PC-9 (cell line): ENCODE data around the gene LKAAEAR1. TPM values are rescaled to one million over a fixed set of nuclear protein-coding genes. Genes with fewer than 3 reads are reported as not detected.

Experiments
- BruUV-seq: library from RNA; stranded (reverse); fragments of 400-500 nt; replicated peaks from 2 replicates; lab custom pipeline; 2021; lab: Mats Ljungman, UMichigan
- CTCF ChIA-PET: fragments of 300-600 bp; sonication (Branson Sonifier 250); formaldehyde crosslinking; loops from one replicate; lab custom pipeline; 2022; ENCODE audit warnings: antibody characterized with exemption; lab: Charles Lee
- POLR2A ChIA-PET: fragments of 300-600 bp; sonication (Branson Sonifier 250); formaldehyde crosslinking; loops from one replicate; lab custom pipeline; 2022; ENCODE audit warnings: antibody characterized with exemption; ENCODE audit not compliant: unreplicated experiment; lab: Charles Lee
- DNase-seq, 2 experiments: peaks; one replicate each; pipeline versions ENCODE4 v3.0.0 to v3.0.0-alpha.2; 2015 to 2022; ENCODE audit warnings: mixed read lengths in 1 of 2
- H2AFZ ChIP-seq: fragments of 200-600 bp; sonication (generic); 2 replicates; pipeline ENCODE4 v1.8.1; 2017; ENCODE audit warnings: antibody characterized with exemption
- H3F3A ChIP-seq: fragments of 200-600 bp; sonication (generic); 2 replicates; pipeline ENCODE4 v1.8.1; 2017; ENCODE audit warnings: antibody characterized with exemption, mild to moderate bottlenecking, low read depth; ENCODE audit not compliant: insufficient read depth
- H3K27ac ChIP-seq: fragments of 200-600 bp; sonication (generic); 2 replicates; pipeline ENCODE4 v1.6.1; 2016; ENCODE audit warnings: mixed run types
- H3K27me3 ChIP-seq: fragments of 200-600 bp; sonication (generic); 2 replicates; pipeline ENCODE4 v1.6.1; 2016; ENCODE audit warnings: low read depth, mixed run types; ENCODE audit not compliant: insufficient read depth
- H3K36me3 ChIP-seq: fragments of 200-600 bp; sonication (generic); 2 replicates; pipeline ENCODE4 v1.6.1; 2016; ENCODE audit warnings: low read depth, mixed run types
- H3K4me1 ChIP-seq: fragments of 200-600 bp; sonication (generic); replicated peaks from 2 replicates; pipeline ENCODE4 v1.6.1; 2016; ENCODE audit warnings: mixed run types; ENCODE audit not compliant: insufficient read depth
- H3K4me2 ChIP-seq: fragments of 200-600 bp; sonication (generic); 2 replicates; pipeline ENCODE4 v1.6.1; 2017; ENCODE audit warnings: mixed run types
- H3K4me3 ChIP-seq: fragments of 200-600 bp; sonication (generic); 2 replicates; pipeline ENCODE4 v1.6.1; 2016; ENCODE audit warnings: mixed run types
- H3K79me2 ChIP-seq: fragments of 200-600 bp; sonication (generic); 2 replicates; pipeline ENCODE4 v1.6.1; 2017; ENCODE audit warnings: low read depth, mixed run types
- H3K9me2 ChIP-seq: fragments of 200-600 bp; sonication (generic); 2 replicates; pipeline ENCODE4 v1.8.1; 2017; ENCODE audit warnings: mild to moderate bottlenecking; ENCODE audit not compliant: insufficient read depth
- H3K9me3 ChIP-seq: fragments of 200-600 bp; sonication (generic); 2 replicates; pipeline ENCODE4 v1.8.1; 2016; ENCODE audit warnings: low read depth; ENCODE audit not compliant: insufficient read depth
- H4K20me1 ChIP-seq: fragments of 200-600 bp; sonication (generic); 2 replicates; pipeline ENCODE4 v1.8.1; 2017; ENCODE audit not compliant: insufficient read depth
- EZH2 ChIP-seq: fragments of 200-600 bp; sonication (generic); IDR thresholded peaks from 2 replicates; pipeline ENCODE4 v1.8.0; 2017; ENCODE audit warnings: antibody characterized with exemption, low read depth
- intact Hi-C: fragments of 100-400 bp; cut with micrococcal nuclease; formaldehyde crosslinking; loops from one replicate; pipeline ENCODE4 v1.10.0; 2022; ENCODE audit not compliant: unreplicated experiment
- total RNA-seq: library from RNA; stranded (reverse); gene quantifications from 2 replicates; pipeline ENCODE4 v1.2.3, GENCODE V29; 2021
- TF ChIP-seq, protein P1 (sequence below): fragments of 200-600 bp; sonication (generic); conservative IDR thresholded peaks from 2 replicates; pipeline ENCODE4 v1.6.1; 2017; ENCODE audit warnings: mixed run types, antibody characterized with exemption, mild to moderate bottlenecking, moderate library complexity

Gene LKAAEAR1
- total RNA-seq, 1 experiment from 2014 or later: not detected

DNA sequence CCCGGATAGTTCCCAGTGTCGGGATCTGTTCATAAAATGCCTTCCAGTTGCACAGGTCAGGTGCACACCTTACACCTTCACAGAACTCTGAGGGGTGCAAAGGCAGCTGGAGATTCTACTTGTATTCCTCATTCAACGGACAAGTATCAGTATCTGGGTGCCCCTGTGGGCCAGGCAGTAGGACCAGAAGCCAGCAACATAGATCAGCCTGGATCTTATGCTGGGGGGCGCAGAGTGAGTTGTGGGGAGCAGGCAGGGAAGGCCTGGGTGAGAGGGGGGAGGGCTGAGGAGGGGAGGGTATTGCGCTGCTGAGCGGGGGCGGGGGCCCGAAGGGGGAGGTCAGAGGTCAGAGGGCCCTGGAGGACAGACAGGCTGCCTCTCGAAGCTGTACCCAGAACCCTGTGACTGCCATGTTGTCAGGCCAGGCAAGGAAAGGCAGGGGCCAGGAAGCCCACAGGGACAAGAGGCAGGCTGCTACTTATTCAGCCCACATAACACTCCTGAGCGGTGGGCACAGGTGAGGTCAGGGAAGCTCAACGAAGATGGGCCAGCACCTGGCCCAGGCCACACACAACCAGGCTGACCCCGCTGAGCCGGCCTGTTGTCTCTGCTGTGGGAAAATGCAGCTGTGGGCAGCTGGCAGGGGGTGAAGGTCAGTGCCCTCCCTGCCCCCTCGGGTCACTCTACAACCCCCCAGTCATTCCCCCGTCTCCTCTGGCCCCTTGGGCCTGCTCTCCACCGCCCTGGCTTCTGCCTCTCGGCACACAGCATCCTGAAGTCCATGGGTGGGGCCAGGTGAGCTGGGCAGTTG is 3.2 kb downstream of the LKAAEAR1 start:
- H4K20me1 ChIP-seq: peaks cover 8% of the 10 kb centered on the region; the same call in 1 of the 2 replicates
- H3K36me3 ChIP-seq: no peaks in the 10 kb centered on the region
- no TSS peak for BruUV-seq
- peaks cover 14% of the 10 kb centered on the region for H3K4me1 ChIP-seq
- peaks cover 27% of the 10 kb centered on the region for H3F3A ChIP-seq
- peaks cover 12% of the 10 kb centered on the region for H3K79me2 ChIP-seq
- H3K27ac ChIP-seq: no peak overlapping the region
- no peaks in the 10 kb centered on the region for H3K9me2 ChIP-seq
- peaks cover 33% of the 10 kb centered on the region for H3K27me3 ChIP-seq
- CTCF ChIA-PET: no interaction called here
- no peak for DNase-seq
- no peak overlapping the region for H2AFZ ChIP-seq
- intact Hi-C loops: loop anchor here (5.0 kb wide), 1 partner anchor 41 kb away; no protein-coding TSS in a partner anchor
- no peaks in the 10 kb centered on the region for H3K9me3 ChIP-seq
- POLR2A ChIA-PET: interaction anchor here (0.5 kb wide), 2 partner anchors 202 to 1378 kb away, joined by 4 read pairs; no protein-coding TSS in a partner anchor
- no peak overlapping the region for H3K4me3 ChIP-seq
- peak overlapping the region; percentile 75 for H3K4me2 ChIP-seq
- TF ChIP-seq, protein P1, sequence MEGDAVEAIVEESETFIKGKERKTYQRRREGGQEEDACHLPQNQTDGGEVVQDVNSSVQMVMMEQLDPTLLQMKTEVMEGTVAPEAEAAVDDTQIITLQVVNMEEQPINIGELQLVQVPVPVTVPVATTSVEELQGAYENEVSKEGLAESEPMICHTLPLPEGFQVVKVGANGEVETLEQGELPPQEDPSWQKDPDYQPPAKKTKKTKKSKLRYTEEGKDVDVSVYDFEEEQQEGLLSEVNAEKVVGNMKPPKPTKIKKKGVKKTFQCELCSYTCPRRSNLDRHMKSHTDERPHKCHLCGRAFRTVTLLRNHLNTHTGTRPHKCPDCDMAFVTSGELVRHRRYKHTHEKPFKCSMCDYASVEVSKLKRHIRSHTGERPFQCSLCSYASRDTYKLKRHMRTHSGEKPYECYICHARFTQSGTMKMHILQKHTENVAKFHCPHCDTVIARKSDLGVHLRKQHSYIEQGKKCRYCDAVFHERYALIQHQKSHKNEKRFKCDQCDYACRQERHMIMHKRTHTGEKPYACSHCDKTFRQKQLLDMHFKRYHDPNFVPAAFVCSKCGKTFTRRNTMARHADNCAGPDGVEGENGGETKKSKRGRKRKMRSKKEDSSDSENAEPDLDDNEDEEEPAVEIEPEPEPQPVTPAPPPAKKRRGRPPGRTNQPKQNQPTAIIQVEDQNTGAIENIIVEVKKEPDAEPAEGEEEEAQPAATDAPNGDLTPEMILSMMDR: no peak
- TF ChIP-seq EZH2: no peak

DNA sequence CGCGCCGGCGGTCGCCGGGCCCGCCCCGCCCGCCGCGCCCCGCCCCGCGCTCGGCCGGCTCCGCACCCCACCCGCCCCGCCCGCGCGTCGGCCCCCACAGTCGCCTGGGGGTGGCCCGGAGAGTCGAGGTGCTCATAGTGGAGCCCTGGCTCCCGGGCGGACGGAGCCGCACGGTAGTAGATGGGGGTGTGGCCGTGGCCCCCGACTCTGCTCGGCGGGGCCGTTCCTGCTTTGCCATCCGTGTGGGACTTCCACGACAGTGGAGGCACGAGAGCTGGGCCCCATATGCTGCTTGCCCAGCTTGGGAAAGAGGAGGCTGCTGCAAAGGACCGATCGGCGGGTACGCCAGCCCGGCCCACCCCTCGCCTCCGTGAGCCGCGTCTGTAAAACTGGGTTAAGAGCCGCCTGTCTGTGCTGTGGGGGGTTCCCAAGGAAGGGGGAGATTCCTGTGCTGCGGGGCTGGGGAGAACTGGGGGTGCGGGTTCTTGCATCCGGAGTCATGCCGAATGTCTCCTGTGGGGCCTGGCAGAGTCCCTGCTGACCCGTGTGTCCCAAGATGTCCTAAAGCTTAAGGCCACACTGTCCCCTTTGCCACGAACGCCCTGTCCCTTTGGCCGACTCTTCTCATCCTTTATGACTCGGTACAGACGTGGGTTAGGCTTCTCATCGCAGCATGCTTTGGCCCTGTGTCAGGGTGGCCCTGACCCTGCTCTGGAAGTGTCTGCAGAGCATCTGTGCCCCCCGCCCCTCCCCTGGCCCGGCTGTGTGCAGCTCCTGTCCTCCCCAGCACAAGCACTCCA is 4.0 kb downstream of the LKAAEAR1 start, which contains the start of gene OPRL1:
OPRL1 (plus strand) TSS at position 70 of the 800 bp plus-strand sequence. CDS start 12,639 bp downstream, outside the sequence.
- ChIA-PET POLR2A (no interaction called here), CTCF (no interaction called here)
- Histone ChIP-seq H3K4me1 (peaks cover 14% of the 10 kb centered on the region), H4K20me1 (peaks cover 8% of the 10 kb centered on the region; the same call in 1 of the 2 replicates), H3F3A (peaks cover 27% of the 10 kb centered on the region), H3K27me3 (peaks cover 28% of the 10 kb centered on the region), H3K4me2 (peak within 1 kb of the TSS; percentile 99), H3K9me3 (no peaks in the 10 kb centered on the region), H3K4me3 (peak within 1 kb of the TSS; percentile 94), H3K27ac (no peak within 1 kb of the TSS), H3K9me2 (no peaks in the 10 kb centered on the region), H2AFZ (peak within 1 kb of the TSS; percentile 96), H3K79me2 (peaks cover 12% of the 10 kb centered on the region), H3K36me3 (no peaks in the 10 kb centered on the region)
- intact Hi-C loops: loop anchor here (5.0 kb wide), 1 partner anchor 42 kb away; no protein-coding TSS in a partner anchor
- no peak for DNase-seq
- no TSS peak for BruUV-seq
- TF ChIP-seq EZH2: no peak
- TF ChIP-seq, protein P1: no peak

DNA sequence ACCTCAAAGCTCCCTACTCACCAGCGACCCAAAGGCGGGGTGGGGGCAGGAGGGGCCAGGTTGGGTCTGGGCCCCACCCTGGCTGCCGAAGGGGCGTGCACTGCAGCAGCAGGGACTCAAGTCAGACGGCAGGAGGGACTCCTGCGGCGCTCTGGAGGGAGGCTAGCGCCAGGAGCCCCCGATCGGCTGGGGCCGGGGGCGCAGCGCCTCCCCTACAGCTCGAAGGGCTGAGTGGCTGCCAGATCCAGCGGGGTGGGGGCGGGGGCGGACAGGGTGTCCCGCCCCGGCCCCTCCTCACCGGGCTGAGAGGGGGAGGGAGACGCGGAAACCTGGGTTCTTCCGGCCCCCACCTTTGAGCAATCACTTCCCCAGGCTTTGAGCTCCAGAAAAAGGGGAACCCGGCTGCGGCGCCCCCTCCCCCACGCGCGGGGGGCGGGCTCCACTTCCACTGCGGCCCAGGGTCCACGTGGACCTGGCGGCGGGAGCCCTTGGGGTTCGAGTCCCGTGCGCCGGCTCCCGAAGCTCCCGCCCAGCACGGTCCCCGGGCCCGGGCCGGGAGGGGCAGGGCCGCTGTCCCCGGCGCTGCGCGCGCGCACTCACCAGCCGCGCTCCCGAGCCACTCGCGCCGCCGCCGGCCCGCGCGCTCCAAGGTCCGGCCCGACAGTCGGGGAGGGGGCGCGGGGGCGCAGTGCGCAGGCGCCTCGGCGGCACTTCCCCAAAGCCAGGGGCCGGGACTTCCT is 4.8 kb downstream of the LKAAEAR1 start, which contains the start of gene RGS19:
RGS19 (minus strand) TSS at position 246 of the 740 bp plus-strand sequence. CDS start 2,632 bp downstream, outside the sequence.
- Histone ChIP-seq H3K36me3 (no peaks in the 10 kb centered on the region), H3K9me3 (no peaks in the 10 kb centered on the region), H3K9me2 (no peaks in the 10 kb centered on the region), H3F3A (peaks cover 27% of the 10 kb centered on the region), H3K4me1 (peaks cover 14% of the 10 kb centered on the region), H3K4me3 (peak within 1 kb of the TSS; percentile 94), H3K27ac (no peak within 1 kb of the TSS), H3K4me2 (peak within 1 kb of the TSS; percentile 99), H3K79me2 (peaks cover 12% of the 10 kb centered on the region), H2AFZ (peak within 1 kb of the TSS; percentile 96), H3K27me3 (peaks cover 20% of the 10 kb centered on the region), H4K20me1 (peaks cover 8% of the 10 kb centered on the region; the same call in 1 of the 2 replicates)
- TF ChIP-seq EZH2: no peak
- TF ChIP-seq, protein P1: no peak
- intact Hi-C loops: loop anchor here (1.0 to 5.0 kb wide), 3 partner anchors 13 to 43 kb away; partner anchors contain the start of gene TCEA2
- ChIA-PET CTCF (no interaction called here), POLR2A (no interaction called here)
- DNase-seq: peak in 1 of 2 experiments; percentile 88
- BruUV-seq: no TSS peak
